SU-DHL-6 (cell line): ENCODE results near the gene RAB33A.

Experiments used
- CTCF ChIP-seq: fragments of 200-600 bp; sonication (generic); IDR thresholded peaks from one replicate; pipeline ENCODE4 v1.5.1; 2017; ENCODE audit warnings: antibody characterized with exemption, mild to moderate bottlenecking, low read length, moderate library complexity; ENCODE audit not compliant: insufficient read depth, poor library complexity, severe bottlenecking
- EZH2phosphoT487 ChIP-seq: fragments of 200-600 bp; sonication (generic), shearing (Covaris generic); conservative IDR thresholded peaks from 2 replicates; pipeline ENCODE4 v1.6.1; 2018; ENCODE audit warnings: mild to moderate bottlenecking, antibody characterized with exemption, low read length, moderate library complexity, mixed read lengths

- TF ChIP-seq CTCF: no peak
- TF ChIP-seq EZH2phosphoT487: no peak
These were observed 1.6 kb downstream of the RAB33A start for GRCh38 chrX:130173190-130173895.
